Measurements from ENCODE around the gene TTC28.

GRCh38 chr22:28231441-28231840 is 448.2 kb downstream of the TTC28 start:
- TF ChIP-seq CTCF (tag by site-specific recombination; IDR thresholded peaks at IDR 0.05) (no peak), KLF7 (tag by site-specific recombination; IDR thresholded peaks at IDR 0.05; ENCODE audit: borderline replicate concordance) (no peak), ZNF239 (tag by site-specific recombination; IDR thresholded peaks at IDR 0.05) (no peak), PBX3 (CRISPR knock-in tag; IDR thresholded peaks at IDR 0.05) (no peak), SP3 (tag by site-specific recombination; IDR thresholded peaks at IDR 0.05) (no peak), ZNF426 (tag by site-specific recombination; IDR thresholded peaks at IDR 0.05) (no peak), ZNF747 (tag by site-specific recombination; IDR thresholded peaks at IDR 0.05) (no peak), ZNF416 (tag by site-specific recombination; IDR thresholded peaks at IDR 0.05) (no peak), ZNF776 (tag by site-specific recombination; IDR thresholded peaks at IDR 0.05; ENCODE audit: borderline replicate concordance) (no peak), YY1 (tag by site-specific recombination; IDR thresholded peaks at IDR 0.05) (no peak), ZNF785 (tag by site-specific recombination; IDR thresholded peaks at IDR 0.05) (no peak), ZNF324 (tag by site-specific recombination; IDR thresholded peaks at IDR 0.05) (no peak)
- TF ChIP-seq, protein P1, sequence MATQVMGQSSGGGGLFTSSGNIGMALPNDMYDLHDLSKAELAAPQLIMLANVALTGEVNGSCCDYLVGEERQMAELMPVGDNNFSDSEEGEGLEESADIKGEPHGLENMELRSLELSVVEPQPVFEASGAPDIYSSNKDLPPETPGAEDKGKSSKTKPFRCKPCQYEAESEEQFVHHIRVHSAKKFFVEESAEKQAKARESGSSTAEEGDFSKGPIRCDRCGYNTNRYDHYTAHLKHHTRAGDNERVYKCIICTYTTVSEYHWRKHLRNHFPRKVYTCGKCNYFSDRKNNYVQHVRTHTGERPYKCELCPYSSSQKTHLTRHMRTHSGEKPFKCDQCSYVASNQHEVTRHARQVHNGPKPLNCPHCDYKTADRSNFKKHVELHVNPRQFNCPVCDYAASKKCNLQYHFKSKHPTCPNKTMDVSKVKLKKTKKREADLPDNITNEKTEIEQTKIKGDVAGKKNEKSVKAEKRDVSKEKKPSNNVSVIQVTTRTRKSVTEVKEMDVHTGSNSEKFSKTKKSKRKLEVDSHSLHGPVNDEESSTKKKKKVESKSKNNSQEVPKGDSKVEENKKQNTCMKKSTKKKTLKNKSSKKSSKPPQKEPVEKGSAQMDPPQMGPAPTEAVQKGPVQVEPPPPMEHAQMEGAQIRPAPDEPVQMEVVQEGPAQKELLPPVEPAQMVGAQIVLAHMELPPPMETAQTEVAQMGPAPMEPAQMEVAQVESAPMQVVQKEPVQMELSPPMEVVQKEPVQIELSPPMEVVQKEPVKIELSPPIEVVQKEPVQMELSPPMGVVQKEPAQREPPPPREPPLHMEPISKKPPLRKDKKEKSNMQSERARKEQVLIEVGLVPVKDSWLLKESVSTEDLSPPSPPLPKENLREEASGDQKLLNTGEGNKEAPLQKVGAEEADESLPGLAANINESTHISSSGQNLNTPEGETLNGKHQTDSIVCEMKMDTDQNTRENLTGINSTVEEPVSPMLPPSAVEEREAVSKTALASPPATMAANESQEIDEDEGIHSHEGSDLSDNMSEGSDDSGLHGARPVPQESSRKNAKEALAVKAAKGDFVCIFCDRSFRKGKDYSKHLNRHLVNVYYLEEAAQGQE (tag by site-specific recombination; IDR thresholded peaks at IDR 0.05): no peak

Data from HEK293 (cell line).